GM19328 (cell line): ENCODE data around the gene TMTC2.

Experiments
- ATAC-seq: cut with Tn5 transposase; IDR thresholded peaks from one replicate; pipeline ENCODE4 v1.9.1; 2021; ENCODE audit warnings: mild to moderate bottlenecking, moderate library complexity; ENCODE audit not compliant: unreplicated experiment

TMTC2 gene

GRCh38 chr12:83172866-83173649 lies 486.4 kb downstream of the TMTC2 start:
- no peak for ATAC-seq

- no peak for ATAC-seq
Observed at GRCh38 chr12:83179999-83180398, 493.3 kb downstream of the TMTC2 start.

- ATAC-seq: no peak
Observed at GRCh38 chr12:83181074-83181473, 494.4 kb downstream of the TMTC2 start.

GRCh38 chr12:83183132-83183531 lies 496.4 kb downstream of the TMTC2 start:
- no peak for ATAC-seq
